Measurements from ENCODE around the gene CARM1. TPM values are rescaled to one million over a fixed set of nuclear protein-coding genes. Genes with fewer than 3 reads are reported as not detected.

The CARM1 gene
- total RNA-seq (2014; rRNA removed) (56.2 and 57.1 TPM in 2 replicates), Bru-seq, nascent RNA (percentile 65 among the genes with signal in this experiment), BruChase-seq, experiment 1, labeled RNA remaining after a 6-hour chase (percentile 78 among the genes with signal in this experiment), BruChase-seq, experiment 2, labeled RNA remaining after a 2-hour chase (percentile 73 among the genes with signal in this experiment)
- long read RNA-seq, transcript CARM1-201 (16 exons, 3,330 nt), result minor isoform, 9 of 117 reads
- long read RNA-seq, transcript CARM1-202 (15 exons, 2,722 nt), result major isoform, 45 of 117 reads
- long read RNA-seq, partial matches to known transcripts, result 13 of 117 reads
- long read RNA-seq, other reads (novel, unspliced or antisense), result 50 of 117 reads

GRCh38 chr19:10870955-10871603 lies at the start of gene CARM1:
CARM1 (plus strand) TSS chr19:10871553; CDS start chr19:10871703, 150 bp downstream.
- Histone ChIP-seq H3K9me3 (ENCODE audit: low read length) (no peaks in the 10 kb centered on the region), H3K27ac (ENCODE audit: low read length) (peak within 1 kb of the TSS; percentile 31), H2AFZ (ENCODE audit: low read length) (peak within 1 kb of the TSS; percentile 81), H3K4me2 (ENCODE audit: low read length) (peak within 1 kb of the TSS; percentile 85), H3K36me3 (ENCODE audit: low read depth, low read length) (no peaks in the 10 kb centered on the region), H3K4me3 (ENCODE audit: low read length) (peak within 1 kb of the TSS; percentile 84), H3K4me1 (ENCODE audit: insufficient read depth, low read length) (peaks cover 4% of the 10 kb centered on the region; the same call in 1 of the 2 replicates), H3K9me2 (replicated peaks; ENCODE audit: low read length) (no peaks in the 10 kb centered on the region), H4K20me1 (ENCODE audit: low read length) (no peaks in the 10 kb centered on the region), H3K9ac (ENCODE audit: low read length) (peak within 1 kb of the TSS; percentile 93), H3K27me3 (ENCODE audit: low read length) (no peaks in the 10 kb centered on the region), H3K79me2 (ENCODE audit: low read length) (peaks cover 42% of the 10 kb centered on the region), H3F3A (ENCODE audit: low read length, unreplicated experiment) (no peaks in the 10 kb centered on the region)
- no TSS peak for BruUV-seq (replicated peaks)
- peak; percentile 99 for DNase-seq
- ChIA-PET POLR2A (ENCODE audit: unreplicated experiment) (no interaction called here), CTCF (interaction anchor here (0.5 to 2.1 kb wide), 10 partner anchors 13 to 590 kb away, joined by 3 to 25 read pairs (median 4); partner anchors contain the start of gene TMED1)
- intact Hi-C loops (cut with micrococcal nuclease), result loop anchor here (1.0 to 5.0 kb wide), 2 partner anchors 35 to 46 kb away; partner anchors contain the start of gene TMED1
- ATAC-seq, result peak; percentile 88
- TF ChIP-seq CTCF (conservative IDR thresholded peaks at IDR 0.05; ENCODE audit: low read depth, low read length) (peak; percentile 49), EZH2phosphoT487 (IDR thresholded peaks at IDR 0.05; ENCODE audit: borderline replicate concordance, low read length) (no peak), EZH2 (IDR thresholded peaks at IDR 0.05; ENCODE audit: low read length, unreplicated experiment) (no peak)

- intact Hi-C loops (cut with micrococcal nuclease), result no loop called here
- H3K79me2 ChIP-seq (ENCODE audit: low read length), result no peaks in the 10 kb centered on the region
- no peaks in the 10 kb centered on the region for H3K4me1 ChIP-seq (ENCODE audit: insufficient read depth, low read length)
- H3K9me2 ChIP-seq (replicated peaks; ENCODE audit: low read length), result no peaks in the 10 kb centered on the region
- no peak overlapping the region for H3K4me2 ChIP-seq (ENCODE audit: low read length)
- no peak overlapping the region for H2AFZ ChIP-seq (ENCODE audit: low read length)
- H3K4me3 ChIP-seq (ENCODE audit: low read length), result no peak overlapping the region
- BruUV-seq (replicated peaks), result no TSS peak
- no peaks in the 10 kb centered on the region for H3F3A ChIP-seq (ENCODE audit: low read length, unreplicated experiment)
- H3K9ac ChIP-seq (ENCODE audit: low read length), result no peak overlapping the region
- ATAC-seq (no peak), DNase-seq (no peak)
- TF ChIP-seq CTCF (conservative IDR thresholded peaks at IDR 0.05; ENCODE audit: low read depth, low read length) (no peak), EZH2phosphoT487 (IDR thresholded peaks at IDR 0.05; ENCODE audit: borderline replicate concordance, low read length) (no peak), EZH2 (IDR thresholded peaks at IDR 0.05; ENCODE audit: low read length, unreplicated experiment) (no peak)
- H4K20me1 ChIP-seq (ENCODE audit: low read length), result 0 out of 2 replicates have a peak, but pooled peaks cover 4% of the 10 kb centered on the region
- ChIA-PET CTCF (no interaction called here), POLR2A (ENCODE audit: unreplicated experiment) (interaction anchor here (0.6 kb wide), 1 partner anchor 340 kb away, joined by 3 read pairs; no protein-coding TSS in a partner anchor)
- H3K36me3 ChIP-seq (ENCODE audit: low read depth, low read length), result peaks cover 27% of the 10 kb centered on the region
- no peaks in the 10 kb centered on the region for H3K9me3 ChIP-seq (ENCODE audit: low read length)
- H3K27me3 ChIP-seq (ENCODE audit: low read length), result no peaks in the 10 kb centered on the region
- no peak overlapping the region for H3K27ac ChIP-seq (ENCODE audit: low read length)
Observed at GRCh38 chr19:10823690-10824089, 47.7 kb upstream of the CARM1 start.
